Panc1 (cell line): ENCODE measurements around the gene ARHGEF28. TPM values are rescaled to one million over a fixed set of nuclear protein-coding genes. Genes with fewer than 3 reads are reported as not detected.

Source experiments
- ATAC-seq: fragments of 200-7000 bp; cut with Tn5 transposase; 2 replicates; pipeline ENCODE4 v1.9.1; 2020; ENCODE audit warnings: mild to moderate bottlenecking, moderate library complexity
- BruUV-seq: library from RNA; stranded (reverse); fragments of 400-500 nt; replicated peaks from 2 replicates; lab custom pipeline; 2021; lab: Mats Ljungman, UMichigan
- CTCF ChIA-PET: fragments of 300-600 bp; sonication (Branson Sonifier 250); formaldehyde crosslinking; loops from one replicate; lab custom pipeline; 2022; ENCODE audit warnings: antibody characterized with exemption; lab: Charles Lee
- POLR2A ChIA-PET: fragments of 300-600 bp; sonication (Branson Sonifier 250); formaldehyde crosslinking; loops from one replicate; lab custom pipeline; 2022; ENCODE audit warnings: antibody characterized with exemption; lab: Charles Lee
- DNase-seq: peaks from one replicate; pipeline ENCODE4 v3.0.0-alpha.2; 2010; ENCODE audit warnings: low read depth, low spot score
- H3K27ac ChIP-seq: 2 replicates; pipeline ENCODE4 v1.5.1; 2011; ENCODE audit warnings: mild to moderate bottlenecking, low read length, inconsistent platforms
- H3K27me3 ChIP-seq: fragments of 200-500 bp; sonication (Bioruptor generic); 2 replicates; pipeline ENCODE4 v1.6.0; 2014; ENCODE audit warnings: low read length, inconsistent platforms; ENCODE audit not compliant: control insufficient read depth, insufficient read depth
- H3K36me3 ChIP-seq: fragments of 200-500 bp; sonication (Bioruptor generic); 2 replicates; pipeline ENCODE4 v1.5.1; 2014; ENCODE audit warnings: inconsistent platforms, mild to moderate bottlenecking, low read length, moderate library complexity; ENCODE audit not compliant: control insufficient read depth, insufficient read depth
- H3K4me1 ChIP-seq: 2 replicates; pipeline ENCODE4 v1.5.1; 2011; ENCODE audit warnings: inconsistent platforms, mild to moderate bottlenecking, low read length, moderate library complexity; ENCODE audit not compliant: control insufficient read depth, insufficient read depth
- H3K4me3 ChIP-seq, 2 experiments: 2 replicates each; pipeline ENCODE4 v1.5.1; 2011 to 2012; ENCODE audit warnings: low read depth in 2 of 2, low read length in 2 of 2, mild to moderate bottlenecking in 2 of 2, inconsistent platforms in 1 of 2, moderate library complexity in 1 of 2
- H3K9me3 ChIP-seq: fragments of 200-500 bp; sonication (Bioruptor generic); 2 replicates; pipeline ENCODE4 v1.5.1; 2014; ENCODE audit warnings: low read depth, mild to moderate bottlenecking, inconsistent platforms, low read length, moderate library complexity; ENCODE audit not compliant: control insufficient read depth, insufficient read depth
- CTCF ChIP-seq: fragments of 450-650 bp; IDR thresholded peaks from 2 replicates; pipeline ENCODE4 v1.5.1; 2017; ENCODE audit warnings: mild to moderate bottlenecking
- POLR2AphosphoS5 ChIP-seq: IDR thresholded peaks from 2 replicates; pipeline ENCODE4 v1.6.1; 2012; ENCODE audit warnings: mild to moderate bottlenecking, low read depth, low read length, moderate library complexity
- REST ChIP-seq, 2 experiments: IDR thresholded peaks; 2 replicates each; pipeline ENCODE4 v1.6.1; 2011 to 2012; ENCODE audit warnings: low read depth in 2 of 2, control low read depth in 1 of 2, low read length in 1 of 2, mild to moderate bottlenecking in 1 of 2, moderate library complexity in 1 of 2; ENCODE audit not compliant: insufficient read depth in 1 of 2
- SIN3A ChIP-seq: IDR thresholded peaks from 2 replicates; pipeline ENCODE4 v1.6.1; 2012; ENCODE audit warnings: low read depth, mild to moderate bottlenecking, low read length, moderate library complexity, borderline replicate concordance; ENCODE audit not compliant: insufficient read depth
- TCF7L2 ChIP-seq: IDR thresholded peaks from 2 replicates; pipeline ENCODE4 v1.6.1; 2011; ENCODE audit warnings: mild to moderate bottlenecking, low read depth, low read length, inconsistent platforms
- in situ Hi-C: cut with HindIII; loops from 2 replicates; pipeline ENCODE4 v1.10.0; 2016; ENCODE audit warnings: low sequenced_read_pairs, low pct_unique_long_range_greater_than_20kb
- intact Hi-C: fragments of 100-400 bp; cut with micrococcal nuclease; formaldehyde crosslinking; loops from one replicate; pipeline ENCODE4 v1.10.0; 2022; ENCODE audit not compliant: unreplicated experiment
- total RNA-seq: library from RNA; stranded (reverse); gene quantifications from one replicate; pipeline ENCODE4 v1.2.1, GENCODE V29; 2021; ENCODE audit not compliant: unreplicated experiment

Gene ARHGEF28
- total RNA-seq, 1 experiment from 2014 or later, result 34.8 TPM

- ATAC-seq (no peak), DNase-seq (no peak)
- CTCF ChIA-PET, result no interaction called here
- Histone ChIP-seq H3K4me3 (no peak overlapping the region), H3K36me3 (peaks cover 3% of the 10 kb centered on the region), H3K27ac (no peak overlapping the region), H3K9me3 (no peaks in the 10 kb centered on the region), H3K27me3 (no peaks in the 10 kb centered on the region), H3K4me1 (no peaks in the 10 kb centered on the region)
- in situ Hi-C loops (no loop called here), intact Hi-C loops (no loop called here)
- POLR2A ChIA-PET, result no interaction called here
- BruUV-seq, result no TSS peak
- no peak for TF ChIP-seq CTCF
- TF ChIP-seq REST (IDR thresholded peaks at IDR 0.05; ENCODE audit: insufficient read depth in 1 of 2, low read depth in 2 of 2, low read length in 1 of 2), result no peak
- no peak for TF ChIP-seq POLR2AphosphoS5
- TF ChIP-seq TCF7L2, result no peak
- TF ChIP-seq SIN3A, result no peak
Measured at GRCh38 chr5:73865315-73865714, 239.3 kb downstream of the ARHGEF28 start.

GRCh38 chr5:73867345-73868335, 241.6 kb downstream of the ARHGEF28 start:
- no TSS peak for BruUV-seq

More at GRCh38 chr5:73867345-73868335, 241.6 kb downstream of the ARHGEF28 start:
- Histone ChIP-seq H3K4me1 (no peaks in the 10 kb centered on the region), H3K27me3 (no peaks in the 10 kb centered on the region), H3K4me3 (no peak overlapping the region), H3K9me3 (no peaks in the 10 kb centered on the region), H3K36me3 (peaks cover 8% of the 10 kb centered on the region), H3K27ac (no peak overlapping the region)
- TF ChIP-seq POLR2AphosphoS5 (no peak), CTCF (no peak), SIN3A (no peak), TCF7L2 (no peak)
- DNase-seq (no peak), ATAC-seq (no peak)
- ChIA-PET CTCF (interaction anchor here (0.6 kb wide), 1 partner anchor 390 kb away, joined by 3 read pairs; no protein-coding TSS in a partner anchor), POLR2A (no interaction called here)
- in situ Hi-C loops, result no loop called here
- intact Hi-C loops, result no loop called here
